Nucleus accumbens (tissue), 56 donors: ENCODE data around the gene GRIP1.

Source experiments
- DNase-seq, 56 donors: peaks; one replicate each; lab custom pipeline; 2025; lab: John Stamatoyannopoulos, UW

GRIP1 gene, protein sequence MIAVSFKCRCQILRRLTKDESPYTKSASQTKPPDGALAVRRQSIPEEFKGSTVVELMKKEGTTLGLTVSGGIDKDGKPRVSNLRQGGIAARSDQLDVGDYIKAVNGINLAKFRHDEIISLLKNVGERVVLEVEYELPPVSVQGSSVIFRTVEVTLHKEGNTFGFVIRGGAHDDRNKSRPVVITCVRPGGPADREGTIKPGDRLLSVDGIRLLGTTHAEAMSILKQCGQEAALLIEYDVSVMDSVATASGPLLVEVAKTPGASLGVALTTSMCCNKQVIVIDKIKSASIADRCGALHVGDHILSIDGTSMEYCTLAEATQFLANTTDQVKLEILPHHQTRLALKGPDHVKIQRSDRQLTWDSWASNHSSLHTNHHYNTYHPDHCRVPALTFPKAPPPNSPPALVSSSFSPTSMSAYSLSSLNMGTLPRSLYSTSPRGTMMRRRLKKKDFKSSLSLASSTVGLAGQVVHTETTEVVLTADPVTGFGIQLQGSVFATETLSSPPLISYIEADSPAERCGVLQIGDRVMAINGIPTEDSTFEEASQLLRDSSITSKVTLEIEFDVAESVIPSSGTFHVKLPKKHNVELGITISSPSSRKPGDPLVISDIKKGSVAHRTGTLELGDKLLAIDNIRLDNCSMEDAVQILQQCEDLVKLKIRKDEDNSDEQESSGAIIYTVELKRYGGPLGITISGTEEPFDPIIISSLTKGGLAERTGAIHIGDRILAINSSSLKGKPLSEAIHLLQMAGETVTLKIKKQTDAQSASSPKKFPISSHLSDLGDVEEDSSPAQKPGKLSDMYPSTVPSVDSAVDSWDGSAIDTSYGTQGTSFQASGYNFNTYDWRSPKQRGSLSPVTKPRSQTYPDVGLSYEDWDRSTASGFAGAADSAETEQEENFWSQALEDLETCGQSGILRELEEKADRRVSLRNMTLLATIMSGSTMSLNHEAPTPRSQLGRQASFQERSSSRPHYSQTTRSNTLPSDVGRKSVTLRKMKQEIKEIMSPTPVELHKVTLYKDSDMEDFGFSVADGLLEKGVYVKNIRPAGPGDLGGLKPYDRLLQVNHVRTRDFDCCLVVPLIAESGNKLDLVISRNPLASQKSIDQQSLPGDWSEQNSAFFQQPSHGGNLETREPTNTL

DNA sequence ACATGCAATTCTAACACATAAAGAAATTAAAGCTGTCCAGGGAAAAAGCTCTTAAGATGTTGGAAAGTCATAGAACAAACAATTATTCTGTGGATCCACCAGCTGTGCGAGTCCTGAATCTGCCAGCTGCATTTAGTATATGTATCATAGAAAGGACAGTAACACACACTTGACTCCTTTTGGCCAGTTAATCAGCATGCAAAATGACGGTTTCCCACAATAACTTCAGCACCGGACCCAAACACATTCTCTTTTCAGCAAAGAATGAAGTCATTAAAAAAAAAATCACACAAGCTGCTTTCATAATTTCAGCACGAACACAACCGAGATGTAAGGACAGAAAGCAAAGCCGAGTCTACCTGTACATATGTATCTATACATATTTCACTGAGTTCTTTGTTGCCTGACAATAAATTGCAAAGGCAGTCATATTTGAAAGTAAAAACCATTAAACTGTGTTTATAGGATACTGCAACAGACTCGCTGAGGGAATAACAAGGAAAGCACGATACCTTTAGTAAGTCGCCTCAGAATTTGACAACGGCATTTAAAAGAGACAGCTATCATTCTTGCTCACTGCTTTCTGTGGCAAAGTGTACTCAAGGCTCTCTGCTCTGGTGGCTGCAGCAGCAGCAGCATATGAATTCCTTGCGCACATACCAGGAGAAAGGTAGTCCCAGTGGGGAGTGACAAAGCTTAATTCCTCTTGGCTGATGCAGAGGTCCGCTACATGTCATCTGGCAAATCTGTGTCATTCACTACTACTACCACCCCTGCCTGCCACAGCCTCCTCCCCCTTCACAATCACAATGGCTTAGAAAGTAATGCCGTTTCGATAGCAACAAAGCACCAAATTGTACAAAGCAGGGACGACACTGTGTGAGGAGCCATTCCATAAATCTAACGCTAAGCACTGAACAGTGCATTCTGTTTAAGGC, at the start of gene GRIP1:
Gene GRIP1 (minus strand): TSS at position 739 of the 938 bp plus-strand sequence. CDS start 172 bp downstream, at position 567.
- peak in 18 of 56 donors; percentile 1 to 41 (median 9) for DNase-seq

DNA sequence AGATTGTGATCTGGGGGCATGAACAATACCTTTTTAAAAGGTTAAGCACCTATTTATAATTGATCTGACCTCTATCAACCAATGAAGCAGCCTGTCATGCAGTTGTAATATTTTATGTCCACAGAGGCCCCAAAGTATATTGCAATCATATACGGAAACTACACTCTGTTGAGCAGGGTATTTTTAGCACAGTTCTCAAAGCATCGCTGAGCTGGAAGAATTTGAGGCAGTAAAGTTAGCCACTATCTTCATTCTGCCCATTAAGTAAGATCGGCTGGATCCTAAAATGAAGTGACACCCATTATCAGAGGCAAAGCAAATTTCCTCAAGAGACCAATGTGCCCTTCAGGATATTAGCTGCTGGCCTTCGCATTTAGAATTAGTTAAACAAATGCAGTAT, 47.7 kb upstream of the GRIP1 start:
- DNase-seq = no peak

DNA sequence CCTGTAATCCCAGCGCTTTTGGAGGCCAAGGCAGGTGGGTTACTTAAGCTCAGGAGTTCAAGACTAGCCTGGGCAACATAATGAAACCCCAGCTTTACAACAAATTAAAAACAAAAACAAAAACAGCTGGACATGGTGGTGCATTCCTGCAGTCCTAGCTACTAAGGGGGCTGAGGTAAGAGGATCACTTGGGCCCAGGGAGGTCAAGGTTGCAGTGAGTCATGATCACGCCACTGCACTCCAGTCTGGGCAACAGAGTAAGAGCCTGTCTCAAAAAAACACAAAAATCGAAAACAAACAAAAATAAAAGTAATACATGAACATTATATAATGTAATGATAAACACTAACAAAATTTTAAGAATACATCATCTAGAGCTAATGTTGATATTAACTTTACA, 46.2 kb upstream of the GRIP1 start:
- no peak for DNase-seq

GRCh38 chr12:66724616-66725015, 45.7 kb upstream of the GRIP1 start:
- DNase-seq = no peak

DNA sequence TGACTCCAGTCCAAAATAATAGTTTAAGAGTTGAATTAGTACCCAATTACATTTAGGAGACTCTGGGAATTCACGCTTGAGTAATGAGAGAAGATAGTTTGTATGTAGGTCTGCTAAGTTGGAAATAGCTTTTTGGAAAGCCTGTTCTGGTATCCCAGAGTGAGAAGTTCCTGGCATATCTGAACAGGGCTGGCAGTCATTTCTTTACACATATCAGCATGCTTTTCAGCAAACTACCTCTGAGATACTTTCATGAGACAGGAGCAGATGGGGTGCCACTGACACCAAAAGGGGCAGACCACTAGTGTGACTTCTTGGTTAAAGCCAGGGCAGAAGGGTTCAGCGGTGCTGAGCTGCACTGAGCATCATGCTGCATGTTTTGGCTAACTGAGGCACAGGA, 45.1 kb upstream of the GRIP1 start:
- DNase-seq = no peak

DNA sequence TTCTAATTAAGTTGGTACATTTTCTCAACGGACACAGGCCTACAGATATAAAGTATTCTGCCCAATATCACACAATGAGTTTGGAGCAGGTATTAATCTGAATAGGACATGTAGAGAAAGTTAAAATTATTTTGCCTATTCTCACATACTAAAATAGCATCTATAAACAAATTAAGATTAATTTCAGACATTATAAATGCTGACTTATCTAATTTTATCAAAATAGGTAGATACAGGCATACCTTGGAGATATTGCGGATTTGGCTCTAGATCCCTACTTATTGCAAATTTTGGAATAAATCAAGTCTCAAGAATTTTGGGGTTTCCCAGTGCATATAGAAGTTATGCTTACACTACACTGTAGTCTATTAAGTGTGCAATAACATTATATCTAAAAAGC, 41.0 kb upstream of the GRIP1 start:
- no peak for DNase-seq

DNA sequence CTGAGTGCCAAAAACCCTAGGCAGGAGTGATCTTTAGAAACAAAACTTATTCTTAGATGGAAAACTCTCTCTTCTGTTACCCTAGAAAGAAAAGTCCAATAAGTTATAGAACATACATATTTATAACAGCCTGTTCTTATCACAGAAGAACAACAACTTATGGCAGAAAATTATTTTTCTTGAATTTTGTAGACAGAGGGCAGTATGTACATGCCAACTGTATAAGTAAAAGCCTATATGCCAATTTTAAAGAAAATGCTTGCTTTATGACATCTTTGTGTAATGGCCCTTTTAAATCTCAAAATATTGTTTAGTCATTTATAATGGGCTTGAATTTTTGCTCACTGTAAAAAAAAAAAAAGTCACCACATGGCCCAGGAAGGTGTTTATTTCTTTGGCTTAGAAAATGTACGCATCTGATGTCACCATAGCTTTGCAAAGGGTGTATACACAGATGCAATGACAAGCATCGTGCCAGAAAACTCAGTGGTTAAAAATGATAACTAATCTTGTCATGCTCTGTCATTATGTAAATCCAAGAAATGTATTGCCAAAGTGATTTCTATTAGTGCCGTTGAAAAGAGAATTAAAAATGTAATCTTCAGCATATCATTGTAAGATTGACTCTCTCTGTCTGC, 38.3 kb upstream of the GRIP1 start:
- no peak for DNase-seq

GRCh38 chr12:66716522-66716921, 37.6 kb upstream of the GRIP1 start:
- DNase-seq = peak in 13 of 56 donors; percentile 0 to 49 (median 14)

- no peak for DNase-seq
Measured at GRCh38 chr12:66714709-66715108, 35.8 kb upstream of the GRIP1 start.

DNA sequence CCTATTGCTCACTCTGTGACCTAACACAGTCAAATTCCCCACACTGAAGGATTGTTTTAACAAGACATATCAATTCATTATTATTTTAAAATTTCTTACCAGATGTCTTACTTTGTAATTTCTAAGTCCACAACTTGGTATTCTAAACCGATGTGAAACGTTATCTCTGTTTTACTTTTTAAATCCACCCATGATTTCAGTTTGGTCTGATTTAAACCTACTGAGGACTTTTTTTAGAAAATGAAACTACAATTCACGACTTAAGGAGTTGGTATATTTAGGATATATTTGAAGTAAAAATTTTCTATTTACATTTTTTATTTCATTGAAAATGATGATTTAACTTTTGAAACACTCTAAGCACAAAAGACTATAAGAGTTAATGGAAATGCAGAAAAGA, 35.1 kb upstream of the GRIP1 start:
- no peak for DNase-seq

DNA sequence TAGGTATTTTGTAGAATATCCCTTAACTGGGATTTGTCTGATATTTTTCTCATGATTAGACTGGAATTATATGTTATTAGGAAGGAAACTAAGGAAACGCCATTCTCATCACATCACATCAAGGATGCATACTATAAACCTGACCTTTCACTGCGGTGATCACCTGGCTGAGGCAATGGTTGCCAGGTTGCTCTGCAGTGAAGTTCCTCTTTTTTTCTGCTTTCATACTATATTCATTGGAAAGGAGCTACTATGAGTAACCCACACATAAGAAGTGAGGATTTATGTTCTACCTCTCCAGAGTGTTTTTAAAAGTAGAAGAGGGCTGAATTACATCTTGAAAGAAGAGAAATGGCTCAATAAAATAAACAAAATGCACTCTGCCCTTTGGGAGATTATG, 31.0 kb upstream of the GRIP1 start:
- no peak for DNase-seq

DNA sequence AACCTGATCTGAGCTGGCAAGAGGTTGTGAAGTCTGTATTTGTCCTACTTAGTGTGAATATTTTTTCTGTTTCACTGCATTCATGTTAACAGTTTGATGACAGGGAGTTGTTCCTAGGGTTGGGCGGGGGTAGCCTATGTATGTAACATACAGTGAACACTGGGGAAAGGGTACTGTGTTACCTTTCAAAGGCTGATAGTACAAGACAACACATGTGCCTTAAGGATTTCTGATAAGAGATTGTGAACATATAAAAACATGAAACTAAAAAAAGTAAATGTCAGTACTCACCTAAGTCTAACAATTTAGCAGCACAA, 30.5 kb upstream of the GRIP1 start:
- no peak for DNase-seq

DNA sequence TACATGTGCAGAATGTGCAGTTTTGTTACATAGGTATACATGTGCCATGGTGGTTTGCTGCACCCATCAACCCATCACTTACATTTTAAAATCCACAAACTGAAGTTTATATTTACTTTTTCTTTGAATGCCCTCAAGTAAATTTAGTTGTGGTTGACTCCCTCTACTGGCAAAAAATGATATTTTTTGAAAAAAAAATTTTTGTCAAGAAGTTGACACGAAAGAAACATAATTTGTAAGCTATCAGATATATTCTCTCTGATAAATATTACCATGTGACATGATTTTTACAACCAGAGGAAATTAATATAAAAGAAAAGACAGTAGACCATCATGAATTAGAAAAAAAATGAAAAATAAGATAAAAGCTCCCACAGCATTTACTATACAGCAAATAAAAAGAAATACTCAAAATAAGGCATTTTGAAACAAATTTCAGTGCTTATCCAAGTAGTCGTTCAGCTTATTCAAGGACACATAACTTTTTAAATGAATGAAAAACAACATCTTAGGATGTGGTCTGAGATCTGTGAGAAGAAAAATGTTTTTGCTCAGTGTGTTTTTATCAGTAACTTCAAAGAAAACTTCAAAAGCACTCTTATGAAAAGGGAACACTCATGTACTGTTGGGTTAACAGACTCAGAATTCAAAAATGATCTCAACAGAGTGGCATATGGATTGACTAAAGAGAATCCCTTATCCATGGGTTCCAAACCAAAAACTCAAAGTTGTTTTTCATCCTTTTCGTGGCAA, 30.0 kb upstream of the GRIP1 start:
- DNase-seq = no peak

- no peak for DNase-seq
Measured at GRCh38 chr12:66707002-66707697, 28.3 kb upstream of the GRIP1 start.

- DNase-seq = no peak
Measured at GRCh38 chr12:66699738-66700482, 21.0 kb upstream of the GRIP1 start.

GRCh38 chr12:66698558-66698957, 19.7 kb upstream of the GRIP1 start:
- no peak for DNase-seq

DNA sequence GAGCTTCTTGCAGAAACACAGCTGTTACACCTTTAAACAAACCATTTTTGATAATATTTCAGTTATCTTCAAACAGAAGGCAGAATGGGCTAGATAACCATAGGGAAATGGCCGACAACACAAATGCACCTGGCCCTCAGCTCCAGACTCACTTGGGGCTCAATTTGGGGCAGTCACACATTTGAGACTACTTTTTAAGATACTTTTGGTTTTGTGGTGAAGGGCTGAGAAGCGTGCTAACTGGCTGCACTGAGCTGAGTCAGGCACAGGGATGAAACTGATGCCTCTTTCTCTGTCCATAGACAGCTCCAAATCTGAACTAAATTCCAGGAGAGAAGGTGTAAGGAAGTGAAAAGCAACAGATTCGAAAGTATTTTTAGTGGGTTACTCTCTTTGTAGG, 18.5 kb upstream of the GRIP1 start:
- no peak for DNase-seq
